ENCODE measurements around the gene SCUBE1. TPM values are rescaled to one million over a fixed set of nuclear protein-coding genes. Genes with fewer than 3 reads are reported as not detected.

The SCUBE1 gene
- total and polyA plus RNA-seq, 3 experiments from 2014 or later: 0.07 to 0.33 TPM; not detected in 1

DNA sequence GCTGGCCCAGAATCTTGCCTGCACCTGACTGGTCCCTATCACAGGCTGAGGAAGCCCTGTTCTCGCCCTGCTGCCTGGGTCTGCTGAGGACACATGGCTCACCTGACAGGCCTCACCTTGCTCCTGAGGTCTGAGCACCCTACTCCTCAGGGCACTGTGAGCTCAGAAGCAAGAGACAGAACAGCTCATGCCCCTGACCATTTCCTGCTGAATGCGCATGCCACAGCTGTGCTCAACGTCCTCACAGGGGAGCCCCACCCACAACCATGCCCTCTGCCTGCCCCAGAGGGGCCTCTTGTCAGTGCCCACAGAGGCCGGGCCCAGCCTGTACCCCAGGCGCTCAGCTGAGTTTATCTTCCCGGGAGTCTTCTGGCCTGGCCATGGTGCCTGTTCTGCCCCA lies 194.6 kb downstream of the SCUBE1 start:
- Histone ChIP-seq H3K36me3 (ENCODE audit: insufficient read depth, low read length) (no peaks in the 10 kb centered on the region), H3K27me3 (ENCODE audit: insufficient read depth, low read length, poor library complexity, severe bottlenecking) (no peaks in the 10 kb centered on the region), H3K4me3 (ENCODE audit: low read length) (no peak overlapping the region), H3K9me3 (ENCODE audit: low read length) (no peaks in the 10 kb centered on the region), H3K4me1 (ENCODE audit: insufficient read depth, low read length) (peaks cover 16% of the 10 kb centered on the region), H3K27ac (ENCODE audit: low read depth, low read length) (no peak overlapping the region)
- Mint-ChIP-seq H3K9me3 (no peaks in the 10 kb centered on the region), H3K27me3 (peaks cover 1 to 2% of the 10 kb centered on the region in 2 donors), H3K27ac (peak overlapping the region in 1 of 8 donors; percentile 17), H3K4me3 (peak overlapping the region in 3 of 7 donors; percentile 53 to 81 (median 58)), H3K4me1 (peaks cover 10 to 27% (median 14%) of the 10 kb centered on the region in 3 donors), H3K36me3 (peaks cover 0 to 4% (median 0%) of the 10 kb centered on the region in 3 donors)
- CTCF ChIA-PET: no interaction called here
- no peak for DNase-seq
- POLR2A ChIA-PET: no interaction called here

DNA sequence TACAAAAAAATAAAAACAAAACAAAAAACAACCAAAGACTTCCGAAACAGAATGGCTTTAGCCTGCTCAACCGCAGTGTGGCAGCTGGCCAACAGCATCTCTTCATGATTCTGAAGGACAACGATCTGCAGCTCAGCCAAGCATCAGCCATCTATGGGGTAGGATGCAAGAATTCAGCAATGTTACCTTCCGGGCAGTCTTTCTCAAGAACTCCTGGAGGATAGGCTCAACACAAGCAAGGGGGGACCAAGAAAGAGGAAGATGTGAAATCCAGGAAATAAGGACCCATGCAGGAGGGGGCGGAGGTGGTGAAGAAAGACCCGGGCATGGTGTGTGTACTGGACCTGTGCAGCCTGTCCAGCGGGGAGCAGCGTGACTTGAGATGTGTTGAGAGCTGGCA lies 195.4 kb downstream of the SCUBE1 start:
- CTCF ChIA-PET: interaction anchor here (0.7 kb wide), 1 partner anchor 10 kb away, joined by 3 read pairs; no protein-coding TSS in a partner anchor
- H3K36me3 ChIP-seq (ENCODE audit: insufficient read depth, low read length): no peaks in the 10 kb centered on the region

More for the DNA sequence above, 195.4 kb downstream of the SCUBE1 start:
- no peak overlapping the region for H3K27ac ChIP-seq (ENCODE audit: low read depth, low read length)
- DNase-seq: no peak
- H3K4me1 ChIP-seq (ENCODE audit: insufficient read depth, low read length): peaks cover 17% of the 10 kb centered on the region
- H3K4me3 ChIP-seq (ENCODE audit: low read length): no peak overlapping the region
- no peaks in the 10 kb centered on the region for H3K9me3 ChIP-seq (ENCODE audit: low read length)
- H3K27me3 Mint-ChIP-seq: peaks cover 1 to 2% of the 10 kb centered on the region in 2 donors
- H3K27ac Mint-ChIP-seq: peak overlapping the region in 2 of 8 donors; percentile 44 to 59
- no peaks in the 10 kb centered on the region for H3K9me3 Mint-ChIP-seq
- H3K4me1 Mint-ChIP-seq: peaks cover 12 to 28% (median 13%) of the 10 kb centered on the region in 3 donors
- H3K36me3 Mint-ChIP-seq: peaks cover 0 to 6% (median 0%) of the 10 kb centered on the region in 3 donors
- peak overlapping the region in 2 of 7 donors; percentile 81 to 85 for H3K4me3 Mint-ChIP-seq
- POLR2A ChIA-PET: no interaction called here
- H3K27me3 ChIP-seq (ENCODE audit: insufficient read depth, low read length, poor library complexity, severe bottlenecking): no peaks in the 10 kb centered on the region

Other genes with a start within 250 kb of the SCUBE1 start
- gene BIK, start 232.6 kb downstream of the SCUBE1 start, total RNA-seq: 1 to 10 TPM; 4.0 to 4.1 TPM
- gene BIK, start 232.6 kb downstream of the SCUBE1 start, polyA plus RNA-seq: 7.2 TPM
- gene MCAT, start 200.0 kb downstream of the SCUBE1 start, total RNA-seq: 10 to 100 TPM; 28.4 to 29.3 TPM
- gene MCAT, start 200.0 kb downstream of the SCUBE1 start, polyA plus RNA-seq: 9.7 TPM
- 100 to 1,000 TPM; 101 to 105 TPM for gene TSPO, start 191.8 kb downstream of the SCUBE1 start, total RNA-seq
- gene TSPO, start 191.8 kb downstream of the SCUBE1 start, polyA plus RNA-seq: 328 TPM
- 100 to 1,000 TPM; 104 to 112 TPM for gene TTLL12, start 156.2 kb downstream of the SCUBE1 start, total RNA-seq
- 30.1 TPM for gene TTLL12, start 156.2 kb downstream of the SCUBE1 start, polyA plus RNA-seq
- gene MPPED1, start 68.6 kb upstream of the SCUBE1 start, total RNA-seq: not detected
- gene MPPED1, start 68.6 kb upstream of the SCUBE1 start, polyA plus RNA-seq: not detected

All from CD8-positive, alpha-beta memory T cell (primary cell).